K562 (cell line): Measurements from ENCODE around the gene USP20. TPM values are rescaled to one million over a fixed set of nuclear protein-coding genes. Genes with fewer than 3 reads are reported as not detected.

Source experiments
- BCOR ChIP-seq: fragments of 450-650 bp; IDR thresholded peaks from 2 replicates; pipeline ENCODE4 v1.6.1; 2016
- BRD9 ChIP-seq: fragments of 450-650 bp; IDR thresholded peaks from 2 replicates; pipeline ENCODE4 v1.6.1; 2018; ENCODE audit warnings: low read depth; ENCODE audit not compliant: partially characterized antibody
- GABPB2 ChIP-seq: fragments of 250-450 bp; sonication (Bioruptor Pico); conservative IDR thresholded peaks from 2 replicates; pipeline ENCODE4 v1.5.1; 2021; ENCODE audit warnings: mild to moderate bottlenecking
- KLF1 ChIP-seq: fragments of 450-650 bp; IDR thresholded peaks from 2 replicates; pipeline ENCODE4 v1.6.1; 2016; ENCODE audit warnings: missing genetic modification characterization, missing compliant biosample characterization
- KLF6 ChIP-seq: fragments of 250-450 bp; sonication (Bioruptor Pico); IDR thresholded peaks from 2 replicates; pipeline ENCODE4 v1.4.0; 2020; ENCODE audit warnings: mild to moderate bottlenecking, moderate library complexity, borderline replicate concordance
- NR2C2 ChIP-seq, 2 experiments: fragments of 200-800 bp in 1 of 2; sonication (Bioruptor generic) in 1 of 2; sonication (generic) in 1 of 2; formaldehyde crosslinking in 1 of 2; IDR thresholded peaks; 2 replicates each; pipeline versions ENCODE4 v1.6.1 to v1.8.0; 2016 to 2022; ENCODE audit warnings: mild to moderate bottlenecking in 1 of 2, missing compliant biosample characterization in 1 of 2, missing genetic modification characterization in 1 of 2, missing genetic modification reagents in 1 of 2
- NR2F6 ChIP-seq: fragments of 450-650 bp; formaldehyde crosslinking; IDR thresholded peaks from 2 replicates; pipeline ENCODE4 v1.4.0; 2020; ENCODE audit warnings: mild to moderate bottlenecking
- POLR2G ChIP-seq: fragments of 200-400 bp; formaldehyde crosslinking; IDR thresholded peaks from 2 replicates; pipeline ENCODE4 v1.6.1; 2017; ENCODE audit warnings: low read depth, mild to moderate bottlenecking, antibody characterized with exemption, low read length, moderate library complexity
- PRDM10 ChIP-seq: fragments of 450-650 bp; IDR thresholded peaks from 2 replicates; pipeline ENCODE4 v1.6.1; 2018; ENCODE audit not compliant: partially characterized antibody
- ZBTB12 ChIP-seq: fragments of 250-450 bp; sonication (Bioruptor Pico); IDR thresholded peaks from 2 replicates; pipeline ENCODE4 v1.4.0; 2020
- ZBTB40 ChIP-seq, 2 experiments: fragments of 450-650 bp in 1 of 2; sonication (generic) in 1 of 2; formaldehyde crosslinking in 1 of 2; IDR thresholded peaks; 2 replicates each; pipeline versions ENCODE4 v1.7.1 to v1.9.0; 2016 to 2022; ENCODE audit warnings: inconsistent platforms in 1 of 2, mild to moderate bottlenecking in 1 of 2, missing genetic modification reagents in 1 of 2
- ZKSCAN8 ChIP-seq: fragments of 200-800 bp; sonication (Bioruptor generic); IDR thresholded peaks from 2 replicates; pipeline ENCODE4 v1.6.1; 2016; ENCODE audit warnings: missing genetic modification characterization, missing compliant biosample characterization
- polyA plus RNA-seq, 8 experiments: library from polyadenylated mRNA; depleted of rRNA in 4 of 8; stranded (reverse) in 5 of 8; unstranded in 3 of 8; fragments of >200 nt; fragmentation: Nextera tagmentation in 2 of 8; fragmentation: Illumina TruSeq in 1 of 8; extraction: Ambion mirVana in 2 of 8; extraction: Trizol in 1 of 8; gene quantifications; 2 replicates each; pipeline versions ENCODE4 v1.2.1 to v1.2.3, GENCODE V29; 2011 to 2014; ENCODE audit warnings: inconsistent platforms in 1 of 8, missing spikeins in 1 of 8
- total RNA-seq, 7 experiments: library from RNA; depleted of rRNA in 6 of 7; stranded (reverse); fragments of >200 nt in 6 of 7; fragmentation: Illumina TruSeq in 2 of 7; extraction: Trizol in 2 of 7; gene quantifications; 2 replicates each; pipeline versions ENCODE4 v1.2.1 to v1.2.3, GENCODE V29; 2011 to 2021; ENCODE audit warnings: low replicate concordance in 1 of 7
- TF ChIP-seq, protein P1 (sequence below): fragments of 450-650 bp; IDR thresholded peaks from 2 replicates; pipeline ENCODE4 v1.6.1; 2016

USP20 gene
- total and polyA plus RNA-seq, 9 of the 15 experiments (the other 6 are each of a cell fraction or from before 2014, with no cell fraction given): 1.9 to 136 (median 49.1) TPM

DNA sequence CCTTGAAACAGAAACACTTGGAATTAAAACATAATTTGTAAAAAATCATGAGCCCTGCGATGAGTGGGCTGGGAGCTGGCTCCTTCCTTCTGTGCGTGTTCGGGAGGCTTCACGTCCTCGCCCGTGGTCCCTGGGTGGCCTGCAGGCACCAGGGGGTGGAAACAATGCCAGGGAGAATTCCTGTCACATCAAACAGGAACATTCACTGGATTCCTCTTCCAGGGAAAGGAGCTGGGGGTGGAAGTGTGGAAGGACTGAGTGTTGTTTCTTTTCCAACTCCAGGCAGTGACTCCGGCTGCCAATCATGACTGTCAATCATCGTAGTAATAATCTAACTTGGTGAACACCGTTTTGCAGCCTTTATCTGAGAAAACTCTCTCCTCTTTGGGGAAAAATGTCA is 21.6 kb upstream of the USP20 start (continued):
- TF ChIP-seq ZBTB12 (CRISPR knock-in tag) (no peak), KLF1 (tag) (no peak), PRDM10 (no peak), NR2C2 (CRISPR knock-in tag; IDR thresholded peaks at IDR 0.05) (no peak), NR2C2 (tag; IDR thresholded peaks at IDR 0.05) (no peak), NR2F6 (CRISPR knock-in tag) (no peak), ZBTB40 (IDR thresholded peaks at IDR 0.05) (peak; percentile 4; the same call in 1 of the 2 replicates), ZBTB40 (CRISPR knock-in tag; IDR thresholded peaks at IDR 0.05) (no peak), POLR2G (0 out of 2 replicates have a peak, but pooled peaks have one; percentile 27), KLF6 (no peak), BRD9 (no peak), ZKSCAN8 (CRISPR knock-in tag) (no peak), GABPB2 (CRISPR knock-in tag) (no peak), BCOR (no peak)
- TF ChIP-seq, protein P1, sequence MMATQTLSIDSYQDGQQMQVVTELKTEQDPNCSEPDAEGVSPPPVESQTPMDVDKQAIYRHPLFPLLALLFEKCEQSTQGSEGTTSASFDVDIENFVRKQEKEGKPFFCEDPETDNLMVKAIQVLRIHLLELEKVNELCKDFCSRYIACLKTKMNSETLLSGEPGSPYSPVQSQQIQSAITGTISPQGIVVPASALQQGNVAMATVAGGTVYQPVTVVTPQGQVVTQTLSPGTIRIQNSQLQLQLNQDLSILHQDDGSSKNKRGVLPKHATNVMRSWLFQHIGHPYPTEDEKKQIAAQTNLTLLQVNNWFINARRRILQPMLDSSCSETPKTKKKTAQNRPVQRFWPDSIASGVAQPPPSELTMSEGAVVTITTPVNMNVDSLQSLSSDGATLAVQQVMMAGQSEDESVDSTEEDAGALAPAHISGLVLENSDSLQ: peak; percentile 93
